PFSK-1 (cell line): Measurements from ENCODE around the gene PTPRN2.

ENCODE experiments used
- FOXP2 ChIP-seq: optimal IDR thresholded peaks from 2 replicates; pipeline ENCODE3; 2011; ENCODE audit warnings: borderline replicate concordance, control low read depth, inconsistent platforms; ENCODE audit not compliant: insufficient read depth; ENCODE audit errors: extremely low read length, extremely low read depth
- POLR2AphosphoS5 ChIP-seq: IDR thresholded peaks from 2 replicates; pipeline ENCODE4 v1.6.1; 2012; ENCODE audit warnings: low read depth, mild to moderate bottlenecking, control low read depth, low read length, moderate library complexity
- REST ChIP-seq, 2 experiments: IDR thresholded peaks; 2 replicates each; pipeline versions ENCODE4 v1.6.1 to v1.8.0; 2011 to 2012; ENCODE audit warnings: low read depth in 2 of 2, low read length in 2 of 2, control low read depth in 1 of 2, inconsistent platforms in 1 of 2, mild to moderate bottlenecking in 1 of 2, moderate library complexity in 1 of 2; ENCODE audit not compliant: insufficient read depth in 1 of 2
- SIN3A ChIP-seq: IDR thresholded peaks from 2 replicates; pipeline ENCODE4 v1.6.1; 2012; ENCODE audit warnings: mild to moderate bottlenecking, low read length, moderate library complexity, borderline replicate concordance; ENCODE audit not compliant: insufficient read depth
- TAF1 ChIP-seq: IDR thresholded peaks from 2 replicates; pipeline ENCODE4 v1.6.1; 2012; ENCODE audit warnings: low read length, control low read depth, borderline replicate concordance; ENCODE audit not compliant: insufficient read depth

The PTPRN2 gene

GRCh38 chr7:157547611-157548010 is 1040.0 kb downstream of the PTPRN2 start:
- TF ChIP-seq POLR2AphosphoS5 (no peak), REST (IDR thresholded peaks at IDR 0.05; ENCODE audit: insufficient read depth in 1 of 2, low read depth in 2 of 2, low read length in 2 of 2) (no peak), FOXP2 (no peak), TAF1 (no peak), SIN3A (no peak)

- TF ChIP-seq FOXP2 (no peak), REST (IDR thresholded peaks at IDR 0.05; ENCODE audit: insufficient read depth in 1 of 2, low read depth in 2 of 2, low read length in 2 of 2) (no peak)
Observed at GRCh38 chr7:157547102-157547501, 1040.5 kb downstream of the PTPRN2 start.

- TF ChIP-seq FOXP2 (no peak), SIN3A (no peak), TAF1 (no peak), REST (IDR thresholded peaks at IDR 0.05; ENCODE audit: insufficient read depth in 1 of 2, low read depth in 2 of 2, low read length in 2 of 2) (no peak), POLR2AphosphoS5 (no peak)
Observed at GRCh38 chr7:157545681-157546060, 1042.0 kb downstream of the PTPRN2 start.

GRCh38 chr7:157544980-157545680 is 1042.5 kb downstream of the PTPRN2 start:
- TF ChIP-seq SIN3A: no peak
- TF ChIP-seq FOXP2: no peak
- TF ChIP-seq POLR2AphosphoS5: no peak
- no peak for TF ChIP-seq REST (IDR thresholded peaks at IDR 0.05; ENCODE audit: insufficient read depth in 1 of 2, low read depth in 2 of 2, low read length in 2 of 2)
- no peak for TF ChIP-seq TAF1

- TF ChIP-seq REST (IDR thresholded peaks at IDR 0.05; ENCODE audit: insufficient read depth in 1 of 2, low read depth in 2 of 2, low read length in 2 of 2) (no peak), FOXP2 (no peak), POLR2AphosphoS5 (no peak), TAF1 (no peak), SIN3A (no peak)
Observed at GRCh38 chr7:157544226-157544625, 1043.4 kb downstream of the PTPRN2 start.
